A673 (cell line): Measurements from ENCODE around the gene RNF111. TPM values are rescaled to one million over a fixed set of nuclear protein-coding genes. Genes with fewer than 3 reads are reported as not detected.

Source experiments
- BruUV-seq: library from RNA; stranded (reverse); fragments of 400-500 nt; replicated peaks from 2 replicates; lab custom pipeline; 2021; lab: Mats Ljungman, UMichigan
- CTCF ChIA-PET: fragments of 300-600 bp; sonication (Branson Sonifier 250); formaldehyde crosslinking; loops from one replicate; lab custom pipeline; 2022; ENCODE audit warnings: antibody characterized with exemption; lab: Charles Lee
- POLR2A ChIA-PET: fragments of 300-600 bp; sonication (Branson Sonifier 250); formaldehyde crosslinking; loops from one replicate; lab custom pipeline; 2022; ENCODE audit warnings: antibody characterized with exemption; ENCODE audit not compliant: low non-redundant PET; lab: Charles Lee
- DNase-seq: peaks from one replicate; pipeline ENCODE4 v3.0.0-alpha.2; 2015; ENCODE audit warnings: low spot score
- H3K27ac ChIP-seq: fragments of 200-600 bp; sonication (generic); 2 replicates; pipeline ENCODE4 v1.5.1; 2016; ENCODE audit warnings: mixed run types, low read depth, mild to moderate bottlenecking, mixed read lengths, antibody characterized with exemption, low read length; ENCODE audit not compliant: poor library complexity, severe bottlenecking
- H3K27me3 ChIP-seq: fragments of 200-600 bp; sonication (generic); replicated peaks from 2 replicates; pipeline ENCODE4 v1.6.1; 2017; ENCODE audit warnings: mixed run types, low read depth, mild to moderate bottlenecking, mixed read lengths, antibody characterized with exemption, low read length; ENCODE audit not compliant: insufficient read depth, poor library complexity
- H3K36me3 ChIP-seq: fragments of 200-600 bp; sonication (generic); 2 replicates; pipeline ENCODE4 v1.6.1; 2016; ENCODE audit warnings: mixed run types, mild to moderate bottlenecking, mixed read lengths, antibody characterized with exemption, low read length; ENCODE audit not compliant: insufficient read depth, poor library complexity, severe bottlenecking
- H3K4me1 ChIP-seq: fragments of 200-600 bp; sonication (generic); 2 replicates; pipeline ENCODE4 v1.6.1; 2017; ENCODE audit warnings: mixed run types, mild to moderate bottlenecking, mixed read lengths, antibody characterized with exemption, low read length; ENCODE audit not compliant: insufficient read depth, poor library complexity, severe bottlenecking
- H3K4me3 ChIP-seq: fragments of 200-600 bp; sonication (generic); 2 replicates; pipeline ENCODE4 v1.5.1; 2016; ENCODE audit warnings: low read depth, mixed run types, mild to moderate bottlenecking, mixed read lengths, low read length; ENCODE audit not compliant: poor library complexity, severe bottlenecking
- H3K9me3 ChIP-seq: fragments of 200-600 bp; sonication (generic); 2 replicates; pipeline ENCODE4 v1.6.1; 2016; ENCODE audit warnings: mixed run types, low read depth, mild to moderate bottlenecking, mixed read lengths, antibody characterized with exemption, low read length; ENCODE audit not compliant: poor library complexity, severe bottlenecking
- EZH2 ChIP-seq: fragments of 200-600 bp; sonication (generic); IDR thresholded peaks from 2 replicates; pipeline ENCODE4 v1.6.1; 2017; ENCODE audit warnings: borderline replicate concordance, low read depth, mild to moderate bottlenecking, mixed read lengths, antibody characterized with exemption, low read length; ENCODE audit not compliant: poor library complexity, severe bottlenecking
- intact Hi-C: fragments of 100-400 bp; cut with micrococcal nuclease; formaldehyde crosslinking; loops from one replicate; pipeline ENCODE4 v1.10.0; 2022; ENCODE audit not compliant: unreplicated experiment
- total RNA-seq: library from RNA; stranded (reverse); gene quantifications from 2 replicates; pipeline ENCODE4 v1.2.3, GENCODE V29; 2021
- TF ChIP-seq, protein P1 (sequence below): fragments of 300-800, 200-600 bp; sonication (generic); conservative IDR thresholded peaks from 2 replicates; pipeline ENCODE4 v1.5.1; 2017; ENCODE audit warnings: low read depth, mild to moderate bottlenecking, antibody characterized with exemption, low read length, moderate library complexity, mixed read lengths

The RNF111 gene
- total RNA-seq, 1 experiment from 2014 or later, result 34.4 TPM

DNA sequence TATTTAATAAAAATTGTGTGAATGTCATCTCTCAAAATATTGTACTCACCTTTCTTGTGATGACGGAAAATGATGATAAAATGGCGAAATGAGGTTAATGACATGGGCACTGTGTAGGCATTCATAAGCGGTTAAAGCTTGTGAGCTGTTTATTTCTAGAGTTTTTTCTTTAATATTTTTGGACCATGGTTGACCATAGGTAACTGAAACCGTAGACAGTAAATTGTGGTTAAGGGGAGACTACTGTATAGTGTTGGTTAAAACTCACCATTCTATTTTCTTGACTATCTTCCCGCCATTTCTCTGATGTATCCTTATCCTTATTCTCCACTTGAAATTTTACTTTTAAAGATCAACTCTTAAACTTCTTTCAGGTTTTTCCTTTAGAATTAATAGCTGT is 14.5 kb downstream of the RNF111 start:
- no TSS peak for BruUV-seq
- POLR2A ChIA-PET, result no interaction called here

DNA sequence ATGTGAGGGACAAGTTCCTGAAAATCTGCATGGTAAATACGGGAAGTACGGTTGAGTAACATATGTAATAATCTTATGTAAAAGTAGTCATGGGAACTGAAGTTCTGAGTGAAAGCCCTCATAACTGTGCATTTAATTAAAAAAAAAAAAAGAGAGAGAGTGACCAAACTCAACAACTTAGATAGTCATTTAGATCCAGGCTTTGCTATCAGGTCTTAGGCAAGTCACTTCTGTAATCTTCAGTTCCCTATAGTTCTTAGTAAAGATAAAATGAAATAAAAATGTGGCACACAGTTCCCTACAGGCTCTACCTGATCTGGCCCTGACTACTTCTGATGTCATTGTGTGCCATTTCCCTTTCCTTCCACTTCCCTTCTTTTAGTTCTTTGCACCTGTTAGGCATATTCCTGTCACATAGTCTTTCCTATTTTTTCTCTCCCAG is 15.0 kb downstream of the RNF111 start:
- no peaks in the 10 kb centered on the region for H3K9me3 ChIP-seq
- H3K27me3 ChIP-seq, result no peaks in the 10 kb centered on the region
- no peak for DNase-seq
- H3K4me1 ChIP-seq, result no peaks in the 10 kb centered on the region
- no peak overlapping the region for H3K27ac ChIP-seq
- POLR2A ChIA-PET, result no interaction called here
- H3K36me3 ChIP-seq, result peaks cover 3% of the 10 kb centered on the region
- H3K4me3 ChIP-seq, result no peak overlapping the region
- no TSS peak for BruUV-seq
- intact Hi-C loops, result no loop called here
- CTCF ChIA-PET, result no interaction called here
- TF ChIP-seq EZH2, result no peak
- TF ChIP-seq, protein P1, sequence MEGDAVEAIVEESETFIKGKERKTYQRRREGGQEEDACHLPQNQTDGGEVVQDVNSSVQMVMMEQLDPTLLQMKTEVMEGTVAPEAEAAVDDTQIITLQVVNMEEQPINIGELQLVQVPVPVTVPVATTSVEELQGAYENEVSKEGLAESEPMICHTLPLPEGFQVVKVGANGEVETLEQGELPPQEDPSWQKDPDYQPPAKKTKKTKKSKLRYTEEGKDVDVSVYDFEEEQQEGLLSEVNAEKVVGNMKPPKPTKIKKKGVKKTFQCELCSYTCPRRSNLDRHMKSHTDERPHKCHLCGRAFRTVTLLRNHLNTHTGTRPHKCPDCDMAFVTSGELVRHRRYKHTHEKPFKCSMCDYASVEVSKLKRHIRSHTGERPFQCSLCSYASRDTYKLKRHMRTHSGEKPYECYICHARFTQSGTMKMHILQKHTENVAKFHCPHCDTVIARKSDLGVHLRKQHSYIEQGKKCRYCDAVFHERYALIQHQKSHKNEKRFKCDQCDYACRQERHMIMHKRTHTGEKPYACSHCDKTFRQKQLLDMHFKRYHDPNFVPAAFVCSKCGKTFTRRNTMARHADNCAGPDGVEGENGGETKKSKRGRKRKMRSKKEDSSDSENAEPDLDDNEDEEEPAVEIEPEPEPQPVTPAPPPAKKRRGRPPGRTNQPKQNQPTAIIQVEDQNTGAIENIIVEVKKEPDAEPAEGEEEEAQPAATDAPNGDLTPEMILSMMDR, result no peak

More for the DNA sequence above, 14.5 kb downstream of the RNF111 start:
- H3K27me3 ChIP-seq, result no peaks in the 10 kb centered on the region
- H3K9me3 ChIP-seq, result no peaks in the 10 kb centered on the region
- H3K4me3 ChIP-seq, result no peak overlapping the region
- TF ChIP-seq EZH2, result no peak
- TF ChIP-seq, protein P1, result no peak
- H3K36me3 ChIP-seq, result peaks cover 3% of the 10 kb centered on the region
- no peak overlapping the region for H3K27ac ChIP-seq
- intact Hi-C loops, result no loop called here
- H3K4me1 ChIP-seq, result no peaks in the 10 kb centered on the region
- CTCF ChIA-PET, result no interaction called here
- no peak for DNase-seq

GRCh38 chr15:59005579-59005978 is 18.1 kb downstream of the RNF111 start:
- POLR2A ChIA-PET, result no interaction called here
- no TSS peak for BruUV-seq
- DNase-seq, result no peak

More at GRCh38 chr15:59005579-59005978, 18.1 kb downstream of the RNF111 start:
- no peaks in the 10 kb centered on the region for H3K4me1 ChIP-seq
- TF ChIP-seq, protein P1, result no peak
- no peak for TF ChIP-seq EZH2
- CTCF ChIA-PET, result no interaction called here
- H3K27ac ChIP-seq, result no peak overlapping the region
- no peak overlapping the region for H3K4me3 ChIP-seq
- H3K27me3 ChIP-seq, result no peaks in the 10 kb centered on the region
- intact Hi-C loops, result no loop called here
- no peaks in the 10 kb centered on the region for H3K9me3 ChIP-seq
- peaks cover 3% of the 10 kb centered on the region for H3K36me3 ChIP-seq
